WTC11 (cell line): ENCODE data around the gene TOE1. TPM values are rescaled to one million over a fixed set of nuclear protein-coding genes. Genes with fewer than 3 reads are reported as not detected.

Source experiments
- ATAC-seq: fragments of 200-7000 bp; cut with Tn5 transposase; 2 replicates; pipeline ENCODE4 v1.10.0; 2021; ENCODE audit warnings: mild to moderate bottlenecking, moderate library complexity
- CTCF ChIA-PET: fragments of 300-600 bp; sonication (Branson Sonifier 250); formaldehyde crosslinking; loops from one replicate; lab custom pipeline; 2021; ENCODE audit warnings: antibody characterized with exemption; lab: Charles Lee
- POLR2A ChIA-PET: fragments of 350-600 bp; sonication (Branson Sonifier 250); formaldehyde crosslinking; loops from one replicate; lab custom pipeline; 2021; ENCODE audit warnings: antibody characterized with exemption; lab: Charles Lee
- DNase-seq: peaks from one replicate; pipeline ENCODE4 v3.0.0; 2021; ENCODE audit warnings: low spot score
- H3K27ac Mint-ChIP-seq: 2 replicates; pipeline ENCODE4 v1.8.0; 2021; ENCODE audit warnings: mixed read lengths
- H3K27me3 Mint-ChIP-seq: 2 replicates; pipeline ENCODE4 v1.8.0; 2021; ENCODE audit warnings: low read depth, mild to moderate bottlenecking, moderate library complexity, mixed read lengths
- H3K36me3 Mint-ChIP-seq: 2 replicates; pipeline ENCODE4 v1.8.0; 2021; ENCODE audit warnings: mixed read lengths
- H3K4me1 Mint-ChIP-seq: 2 replicates; pipeline ENCODE4 v1.8.0; 2022; ENCODE audit warnings: mixed read lengths
- H3K4me3 Mint-ChIP-seq: 2 replicates; pipeline ENCODE4 v1.8.0; 2021; ENCODE audit warnings: mild to moderate bottlenecking, moderate library complexity, mixed read lengths
- H3K9me3 Mint-ChIP-seq: 2 replicates; pipeline ENCODE4 v1.8.0; 2021; ENCODE audit warnings: mixed read lengths
- ATF3 ChIP-seq: sonication (generic); formaldehyde crosslinking; conservative IDR thresholded peaks from 2 replicates; pipeline ENCODE4 v1.8.1; 2022; ENCODE audit warnings: mild to moderate bottlenecking, missing genetic modification reagents
- CDX4 ChIP-seq: fragments of 250-450 bp; sonication (Bioruptor Pico); IDR thresholded peaks from 2 replicates; pipeline ENCODE4 v1.9.0; 2021; ENCODE audit warnings: moderate library complexity, mild to moderate bottlenecking, inconsistent platforms, borderline replicate concordance
- CREM ChIP-seq: sonication (generic); formaldehyde crosslinking; IDR thresholded peaks from 2 replicates; pipeline ENCODE4 v1.8.1; 2022; ENCODE audit warnings: mild to moderate bottlenecking, missing genetic modification reagents, moderate library complexity
- E2F1 ChIP-seq: sonication (generic); formaldehyde crosslinking; IDR thresholded peaks from 2 replicates; pipeline ENCODE4 v1.8.0; 2022; ENCODE audit warnings: mild to moderate bottlenecking, missing genetic modification reagents
- FOXJ3 ChIP-seq: sonication (generic); formaldehyde crosslinking; IDR thresholded peaks from 2 replicates; pipeline ENCODE4 v1.9.0; 2021; ENCODE audit warnings: missing genetic modification reagents, mild to moderate bottlenecking, borderline replicate concordance
- HMGA2 ChIP-seq: fragments of 250-450 bp; sonication (Bioruptor Pico); IDR thresholded peaks from 2 replicates; pipeline ENCODE4 v1.4.0; 2021; ENCODE audit warnings: mild to moderate bottlenecking, moderate library complexity
- IRF1 ChIP-seq: sonication (generic); formaldehyde crosslinking; IDR thresholded peaks from 2 replicates; pipeline ENCODE4 v1.8.0; 2023; ENCODE audit warnings: missing genetic modification reagents
- NFATC4 ChIP-seq: fragments of 250-450 bp; sonication (Bioruptor Pico); IDR thresholded peaks from 2 replicates; pipeline ENCODE4 v1.9.0; 2021; ENCODE audit warnings: mild to moderate bottlenecking
- NR1H2 ChIP-seq: sonication (generic); formaldehyde crosslinking; IDR thresholded peaks from 2 replicates; pipeline ENCODE4 v1.9.0; 2021; ENCODE audit warnings: mild to moderate bottlenecking, moderate library complexity, missing genetic modification reagents
- PREB ChIP-seq: sonication (generic); formaldehyde crosslinking; IDR thresholded peaks from 2 replicates; pipeline ENCODE4 v1.8.1; 2022; ENCODE audit warnings: mild to moderate bottlenecking, missing genetic modification reagents, moderate library complexity, borderline replicate concordance
- RORB ChIP-seq: fragments of 250-450 bp; sonication (Bioruptor Pico); IDR thresholded peaks from 2 replicates; pipeline ENCODE4 v1.9.0; 2021; ENCODE audit warnings: mild to moderate bottlenecking
- SMAD3 ChIP-seq: sonication (generic); formaldehyde crosslinking; IDR thresholded peaks from 2 replicates; pipeline ENCODE4 v1.8.0; 2022; ENCODE audit warnings: missing genetic modification reagents, mild to moderate bottlenecking, borderline replicate concordance
- ZBTB21 ChIP-seq: sonication (generic); formaldehyde crosslinking; IDR thresholded peaks from 2 replicates; pipeline ENCODE4 v1.8.1; 2023; ENCODE audit warnings: mild to moderate bottlenecking, missing genetic modification reagents, borderline replicate concordance
- ZNF138 ChIP-seq: sonication (generic); formaldehyde crosslinking; conservative IDR thresholded peaks from 2 replicates; pipeline ENCODE4 v1.8.1; 2022; ENCODE audit warnings: mild to moderate bottlenecking, moderate library complexity, missing genetic modification reagents
- ZNF281 ChIP-seq: sonication (generic); formaldehyde crosslinking; IDR thresholded peaks from 2 replicates; pipeline ENCODE4 v1.8.0; 2023; ENCODE audit warnings: mild to moderate bottlenecking, missing genetic modification reagents
- ZNF512 ChIP-seq: sonication (generic); formaldehyde crosslinking; IDR thresholded peaks from 2 replicates; pipeline ENCODE4 v1.8.1; 2022; ENCODE audit warnings: missing genetic modification reagents, borderline replicate concordance
- ZNF671 ChIP-seq: fragments of 250-450 bp; sonication (Bioruptor Pico); IDR thresholded peaks from 2 replicates; pipeline ENCODE4 v1.8.0; 2021; ENCODE audit warnings: mild to moderate bottlenecking
- total RNA-seq: library from RNA; stranded (reverse); gene quantifications from 3 replicates; pipeline ENCODE4 v1.2.3, GENCODE V29; 2021

Gene TOE1
- total RNA-seq, 1 experiment from 2014 or later, result 7.4 TPM

- CTCF ChIA-PET, result interaction anchor here (0.6 to 1.6 kb wide), 9 partner anchors 12 to 274 kb away, joined by 3 to 4 read pairs (median 3); no protein-coding TSS in a partner anchor
- 0 out of 2 replicates have a peak overlapping the region, but pooled peaks have one; percentile 6 for H3K27ac Mint-ChIP-seq
- peak; percentile 78 for ATAC-seq
- no peaks in the 10 kb centered on the region for H3K27me3 Mint-ChIP-seq
- peaks cover 32% of the 10 kb centered on the region for H3K4me1 Mint-ChIP-seq
- peaks cover 40% of the 10 kb centered on the region for H3K36me3 Mint-ChIP-seq
- TF ChIP-seq ZNF671 (CRISPR knock-in tag) (no peak), CREM (CRISPR knock-in tag) (no peak), ATF3 (no peak), E2F1 (CRISPR knock-in tag) (no peak), NR1H2 (no peak), ZNF512 (no peak), ZNF281 (no peak), PREB (CRISPR knock-in tag) (no peak), ZBTB21 (CRISPR knock-in tag) (no peak), ZNF138 (CRISPR knock-in tag) (no peak), IRF1 (CRISPR knock-in tag) (no peak), FOXJ3 (CRISPR knock-in tag) (no peak), RORB (CRISPR knock-in tag) (no peak), NFATC4 (CRISPR knock-in tag) (no peak), SMAD3 (no peak), HMGA2 (CRISPR knock-in tag) (no peak), CDX4 (no peak)
- TF ChIP-seq, all 79 proteins: peak for 0
- DNase-seq, result peak; percentile 36
- POLR2A ChIA-PET, result interaction anchor here (0.6 to 1.0 kb wide), 2 partner anchors 8 to 31 kb away, joined by 3 read pairs; partner anchors contain the start of gene HPDL
- Mint-ChIP-seq H3K9me3 (peaks cover 4% of the 10 kb centered on the region), H3K4me3 (no peak overlapping the region)
These were observed 5.4 kb upstream of the TOE1 start for GRCh38 chr1:45334308-45335245.
